ENCODE data around the gene RGS3.

The RGS3 gene

GRCh38 chr9:113621309-113621791 lies 157.8 kb downstream of the RGS3 start:
- no peaks in the 10 kb centered on the region for H3K27me3 ChIP-seq (replicated peaks; ENCODE audit: control insufficient read depth, insufficient read depth, low read length)
- no peak for DNase-seq (ENCODE audit: extremely low read depth, insufficient read length)
- TF ChIP-seq CTCF (IDR thresholded peaks at IDR 0.05; ENCODE audit: insufficient read depth, low read length, poor library complexity, severe bottlenecking): no peak
- no peaks in the 10 kb centered on the region for H3K36me3 ChIP-seq (ENCODE audit: control insufficient read depth, insufficient read depth, low read length)
- no peak overlapping the region for H3K4me3 ChIP-seq (replicated peaks; ENCODE audit: low read depth, low read length)

- Histone ChIP-seq H3K4me3 (replicated peaks; ENCODE audit: low read depth, low read length) (no peak overlapping the region), H3K27me3 (replicated peaks; ENCODE audit: control insufficient read depth, insufficient read depth, low read length) (no peaks in the 10 kb centered on the region; the same call in 1 of the 2 replicates), H3K36me3 (ENCODE audit: control insufficient read depth, insufficient read depth, low read length) (no peaks in the 10 kb centered on the region)
- TF ChIP-seq CTCF (IDR thresholded peaks at IDR 0.05; ENCODE audit: insufficient read depth, low read length, poor library complexity, severe bottlenecking): no peak
- DNase-seq (ENCODE audit: extremely low read depth, insufficient read length): no peak
Measured at GRCh38 chr9:113621980-113622379, 158.5 kb downstream of the RGS3 start.

GRCh38 chr9:113622600-113623400 lies 159.3 kb downstream of the RGS3 start:
- no peaks in the 10 kb centered on the region for H3K36me3 ChIP-seq (ENCODE audit: control insufficient read depth, insufficient read depth, low read length)
- H3K4me3 ChIP-seq (replicated peaks; ENCODE audit: low read depth, low read length): no peak overlapping the region
- no peak for TF ChIP-seq CTCF (IDR thresholded peaks at IDR 0.05; ENCODE audit: insufficient read depth, low read length, poor library complexity, severe bottlenecking)
- H3K27me3 ChIP-seq (replicated peaks; ENCODE audit: control insufficient read depth, insufficient read depth, low read length): no peaks in the 10 kb centered on the region; the same call in 1 of the 2 replicates
- DNase-seq (ENCODE audit: extremely low read depth, insufficient read length): peak; percentile 52

GRCh38 chr9:113623851-113624485 lies 160.4 kb downstream of the RGS3 start:
- no peaks in the 10 kb centered on the region for H3K36me3 ChIP-seq (ENCODE audit: control insufficient read depth, insufficient read depth, low read length)
- no peak for DNase-seq (ENCODE audit: extremely low read depth, insufficient read length)
- TF ChIP-seq CTCF (IDR thresholded peaks at IDR 0.05; ENCODE audit: insufficient read depth, low read length, poor library complexity, severe bottlenecking): no peak

GRCh38 chr9:113624721-113625120 lies 161.2 kb downstream of the RGS3 start:
- no peak overlapping the region for H3K4me3 ChIP-seq (replicated peaks; ENCODE audit: low read depth, low read length)
- TF ChIP-seq CTCF (IDR thresholded peaks at IDR 0.05; ENCODE audit: insufficient read depth, low read length, poor library complexity, severe bottlenecking): no peak
- H3K36me3 ChIP-seq (ENCODE audit: control insufficient read depth, insufficient read depth, low read length): no peaks in the 10 kb centered on the region
- no peaks in the 10 kb centered on the region; the same call in 1 of the 2 replicates for H3K27me3 ChIP-seq (replicated peaks; ENCODE audit: control insufficient read depth, insufficient read depth, low read length)
- no peak for DNase-seq (ENCODE audit: extremely low read depth, insufficient read length)

More at GRCh38 chr9:113623851-113624485, 160.4 kb downstream of the RGS3 start:
- Histone ChIP-seq H3K27me3 (replicated peaks; ENCODE audit: control insufficient read depth, insufficient read depth, low read length) (no peaks in the 10 kb centered on the region; the same call in 1 of the 2 replicates), H3K4me3 (replicated peaks; ENCODE audit: low read depth, low read length) (no peak overlapping the region)

Measured in GM06990 (cell line).